CD8-positive, alpha-beta memory T cell (primary cell): ENCODE data around the gene ATP11A. TPM values are rescaled to one million over a fixed set of nuclear protein-coding genes. Genes with fewer than 3 reads are reported as not detected.

ENCODE experiments used
- CTCF ChIA-PET: fragments of 350-600 bp; sonication (Branson Sonifier 250); formaldehyde crosslinking; loops from one replicate; lab custom pipeline; 2021; ENCODE audit warnings: antibody characterized with exemption; lab: Charles Lee
- POLR2A ChIA-PET: fragments of 350-600 bp; sonication (Branson Sonifier 250); formaldehyde crosslinking; loops from one replicate; lab custom pipeline; 2021; ENCODE audit warnings: antibody characterized with exemption; lab: Charles Lee
- DNase-seq, 5 donors: peaks; one replicate each; pipeline versions ENCODE4 v3.0.0 to v3.0.0-alpha.2; 2020 to 2022; ENCODE audit warnings: mixed read lengths in 1 of 5
- H3K27ac ChIP-seq: one replicate; pipeline ENCODE4 v1.7.0; 2013; ENCODE audit warnings: low read depth, mild to moderate bottlenecking, low read length, moderate library complexity
- H3K27me3 ChIP-seq: 2 replicates; pipeline ENCODE4 v1.7.0; 2013; ENCODE audit warnings: low read length, mild to moderate bottlenecking; ENCODE audit not compliant: insufficient read depth, poor library complexity, severe bottlenecking
- H3K36me3 ChIP-seq: 2 replicates; pipeline ENCODE4 v1.7.0; 2013; ENCODE audit warnings: mild to moderate bottlenecking, low read length, moderate library complexity; ENCODE audit not compliant: insufficient read depth
- H3K4me1 ChIP-seq: 2 replicates; pipeline ENCODE4 v1.7.0; 2013; ENCODE audit warnings: mild to moderate bottlenecking, low read length, moderate library complexity; ENCODE audit not compliant: insufficient read depth
- H3K4me3 ChIP-seq: 2 replicates; pipeline ENCODE4 v1.7.0; 2013; ENCODE audit warnings: mild to moderate bottlenecking, low read length
- H3K9me3 ChIP-seq: 2 replicates; pipeline ENCODE4 v1.7.0; 2013; ENCODE audit warnings: mild to moderate bottlenecking, low read length
- H3K27ac Mint-ChIP-seq, 8 donors: one replicate each; pipeline ENCODE4 v1.8.0; 2020 to 2021; ENCODE audit warnings: mixed read lengths in 8 of 8, mild to moderate bottlenecking in 6 of 8, inconsistent platforms in 3 of 8, moderate library complexity in 3 of 8
- H3K27me3 Mint-ChIP-seq, 2 donors: one replicate each; pipeline ENCODE4 v1.8.0; 2020 to 2021; ENCODE audit warnings: mixed read lengths in 2 of 2, mild to moderate bottlenecking in 1 of 2, moderate library complexity in 1 of 2
- H3K36me3 Mint-ChIP-seq, 3 donors: one replicate each; pipeline ENCODE4 v1.8.0; 2020 to 2021; ENCODE audit warnings: mixed read lengths in 3 of 3, inconsistent platforms in 1 of 3, mild to moderate bottlenecking in 1 of 3
- H3K4me1 Mint-ChIP-seq, 3 donors: one replicate each; pipeline ENCODE4 v1.8.0; 2020 to 2021; ENCODE audit warnings: mixed read lengths in 3 of 3, inconsistent platforms in 1 of 3, mild to moderate bottlenecking in 1 of 3
- H3K4me3 Mint-ChIP-seq, 7 donors: one replicate each; pipeline ENCODE4 v1.8.0; 2020 to 2021; ENCODE audit warnings: mixed read lengths in 7 of 7, mild to moderate bottlenecking in 6 of 7, moderate library complexity in 4 of 7, inconsistent platforms in 2 of 7
- H3K9me3 Mint-ChIP-seq, 5 donors: one replicate each; pipeline ENCODE4 v1.8.0; 2020 to 2022; ENCODE audit warnings: mixed read lengths in 5 of 5, mild to moderate bottlenecking in 3 of 5, moderate library complexity in 2 of 5, inconsistent platforms in 1 of 5
- polyA plus RNA-seq: library from polyadenylated mRNA; unstranded; fragments of 300-500 nt; fragmentation: Illumina TruSeq; gene quantifications from one replicate; pipeline ENCODE4 v1.2.3, GENCODE V29; 2021
- total RNA-seq, 2 experiments: library from RNA; stranded (reverse); gene quantifications; one replicate each; pipeline ENCODE4 v1.2.3, GENCODE V29; 2021

The ATP11A gene
- total and polyA plus RNA-seq, 3 experiments from 2014 or later, result 4.5 to 34.6 (median 34.0) TPM

- no peaks in the 10 kb centered on the region for H3K4me1 Mint-ChIP-seq
- no peak overlapping the region for H3K27ac ChIP-seq
- H3K4me1 ChIP-seq, result no peaks in the 10 kb centered on the region
- no peaks in the 10 kb centered on the region for H3K9me3 ChIP-seq
- H3K4me3 Mint-ChIP-seq, result no peak overlapping the region
- POLR2A ChIA-PET, result no interaction called here
- H3K9me3 Mint-ChIP-seq, result peaks cover 0 to 1% (median 0%) of the 10 kb centered on the region in 5 donors
- CTCF ChIA-PET, result no interaction called here
- peaks cover 20% of the 10 kb centered on the region for H3K36me3 ChIP-seq
- H3K27me3 ChIP-seq, result no peaks in the 10 kb centered on the region
- H3K27ac Mint-ChIP-seq, result no peak overlapping the region
- no peak overlapping the region for H3K4me3 ChIP-seq
- H3K27me3 Mint-ChIP-seq, result no peaks in the 10 kb centered on the region
- DNase-seq, result no peak
- peaks cover 32 to 76% (median 43%) of the 10 kb centered on the region in 3 donors for H3K36me3 Mint-ChIP-seq
Observed at GRCh38 chr13:112818698-112819045, 128.8 kb downstream of the ATP11A start.

GRCh38 chr13:112819111-112819510 lies 129.3 kb downstream of the ATP11A start:
- peaks cover 0 to 1% (median 0%) of the 10 kb centered on the region in 5 donors for H3K9me3 Mint-ChIP-seq
- H3K4me3 Mint-ChIP-seq, result no peak overlapping the region
- CTCF ChIA-PET, result no interaction called here
- H3K4me3 ChIP-seq, result no peak overlapping the region
- no peaks in the 10 kb centered on the region for H3K4me1 Mint-ChIP-seq
- H3K27me3 Mint-ChIP-seq, result no peaks in the 10 kb centered on the region
- no peaks in the 10 kb centered on the region for H3K4me1 ChIP-seq
- no peaks in the 10 kb centered on the region for H3K9me3 ChIP-seq
- peak overlapping the region in 1 of 8 donors; percentile 14 for H3K27ac Mint-ChIP-seq
- no peak overlapping the region for H3K27ac ChIP-seq
- no peak for DNase-seq
- POLR2A ChIA-PET, result no interaction called here
- peaks cover 32 to 80% (median 47%) of the 10 kb centered on the region in 3 donors for H3K36me3 Mint-ChIP-seq
- H3K27me3 ChIP-seq, result no peaks in the 10 kb centered on the region
- H3K36me3 ChIP-seq, result peaks cover 20% of the 10 kb centered on the region

DNA sequence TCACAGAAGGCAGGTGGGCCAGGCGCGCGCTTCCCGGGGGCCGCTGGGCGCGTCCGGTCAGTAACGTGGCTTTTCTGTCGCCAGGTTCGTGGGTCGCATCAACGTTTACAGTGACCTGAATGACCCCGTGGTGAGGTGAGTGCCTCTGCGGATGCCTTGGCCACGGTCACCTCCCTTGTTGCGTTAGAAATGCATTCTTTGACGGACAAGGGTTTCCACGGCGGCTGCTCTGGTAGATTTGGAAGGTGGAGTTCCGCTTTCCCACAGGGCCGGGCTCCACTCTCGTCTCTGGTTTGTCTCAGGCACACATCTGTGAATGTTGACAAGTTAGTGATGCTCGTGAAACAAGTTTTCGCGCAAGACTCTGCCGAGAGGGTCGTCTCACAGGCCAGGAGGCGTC lies 130.0 kb downstream of the ATP11A start:
- Histone ChIP-seq H3K27me3 (no peaks in the 10 kb centered on the region), H3K4me3 (no peak overlapping the region), H3K9me3 (no peaks in the 10 kb centered on the region), H3K4me1 (no peaks in the 10 kb centered on the region), H3K27ac (no peak overlapping the region), H3K36me3 (peaks cover 20% of the 10 kb centered on the region)
- DNase-seq, result no peak
- H3K4me3 Mint-ChIP-seq, result no peak overlapping the region
- no peaks in the 10 kb centered on the region for H3K4me1 Mint-ChIP-seq
- peaks cover 30 to 83% (median 46%) of the 10 kb centered on the region in 3 donors for H3K36me3 Mint-ChIP-seq
- peaks cover 0 to 1% (median 0%) of the 10 kb centered on the region in 5 donors for H3K9me3 Mint-ChIP-seq
- CTCF ChIA-PET, result no interaction called here
- POLR2A ChIA-PET, result no interaction called here
- H3K27me3 Mint-ChIP-seq, result no peaks in the 10 kb centered on the region
- H3K27ac Mint-ChIP-seq, result no peak overlapping the region

DNA sequence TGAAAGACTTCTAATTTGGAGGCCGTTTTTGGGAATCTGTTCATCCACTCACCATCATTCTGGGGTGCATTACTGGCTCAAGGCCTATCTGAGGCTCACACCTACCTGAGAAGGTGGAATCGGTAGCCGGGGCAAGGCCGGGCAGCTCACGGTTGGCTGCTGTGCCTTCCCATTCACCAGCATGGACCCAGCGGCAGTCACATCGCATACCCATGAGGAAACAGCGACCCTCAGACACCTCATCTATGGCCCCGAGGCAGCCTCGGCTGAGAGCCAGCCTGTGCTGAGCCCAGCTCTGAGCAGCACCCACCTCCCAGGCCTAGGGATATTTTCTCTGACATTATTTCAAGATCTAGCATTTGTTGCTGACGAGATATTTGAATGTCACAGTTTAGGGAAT lies 130.5 kb downstream of the ATP11A start:
- Mint-ChIP-seq H3K27me3 (no peaks in the 10 kb centered on the region), H3K36me3 (peaks cover 25 to 84% (median 49%) of the 10 kb centered on the region in 3 donors), H3K4me1 (no peaks in the 10 kb centered on the region), H3K4me3 (no peak overlapping the region), H3K9me3 (peaks cover 0 to under 1% (median 0%) of the 10 kb centered on the region in 5 donors), H3K27ac (no peak overlapping the region)
- H3K9me3 ChIP-seq, result no peaks in the 10 kb centered on the region
- CTCF ChIA-PET, result no interaction called here
- no peak overlapping the region for H3K27ac ChIP-seq
- H3K4me1 ChIP-seq, result no peaks in the 10 kb centered on the region
- no peak overlapping the region for H3K4me3 ChIP-seq
- H3K36me3 ChIP-seq, result peaks cover 20% of the 10 kb centered on the region
- DNase-seq, result no peak
- no peaks in the 10 kb centered on the region for H3K27me3 ChIP-seq
- POLR2A ChIA-PET, result no interaction called here

GRCh38 chr13:112821340-112822055 lies 131.7 kb downstream of the ATP11A start:
- H3K27me3 Mint-ChIP-seq, result no peaks in the 10 kb centered on the region
- ChIA-PET CTCF (no interaction called here), POLR2A (no interaction called here)
- no peak overlapping the region for H3K4me3 ChIP-seq
- H3K36me3 Mint-ChIP-seq, result peaks cover 20 to 84% (median 45%) of the 10 kb centered on the region in 3 donors
- H3K9me3 Mint-ChIP-seq, result no peaks in the 10 kb centered on the region
- no peaks in the 10 kb centered on the region for H3K27me3 ChIP-seq
- no peaks in the 10 kb centered on the region for H3K9me3 ChIP-seq
- no peak overlapping the region for H3K27ac ChIP-seq
- H3K4me1 ChIP-seq, result no peaks in the 10 kb centered on the region
- H3K27ac Mint-ChIP-seq, result no peak overlapping the region
- peaks cover 18% of the 10 kb centered on the region for H3K36me3 ChIP-seq
- no peaks in the 10 kb centered on the region for H3K4me1 Mint-ChIP-seq
- no peak for DNase-seq
- H3K4me3 Mint-ChIP-seq, result no peak overlapping the region

GRCh38 chr13:112822851-112823250 lies 133.0 kb downstream of the ATP11A start:
- Histone ChIP-seq H3K9me3 (no peaks in the 10 kb centered on the region), H3K27ac (no peak overlapping the region), H3K4me3 (no peak overlapping the region), H3K27me3 (no peaks in the 10 kb centered on the region), H3K4me1 (no peaks in the 10 kb centered on the region), H3K36me3 (peaks cover 18% of the 10 kb centered on the region)
- ChIA-PET CTCF (no interaction called here), POLR2A (no interaction called here)
- no peak for DNase-seq
- Mint-ChIP-seq H3K9me3 (no peaks in the 10 kb centered on the region), H3K27ac (no peak overlapping the region), H3K4me3 (no peak overlapping the region), H3K27me3 (no peaks in the 10 kb centered on the region), H3K4me1 (no peaks in the 10 kb centered on the region), H3K36me3 (peaks cover 10 to 86% (median 41%) of the 10 kb centered on the region in 3 donors)

- Histone ChIP-seq H3K4me3 (no peak overlapping the region), H3K9me3 (no peaks in the 10 kb centered on the region), H3K27me3 (no peaks in the 10 kb centered on the region), H3K4me1 (no peaks in the 10 kb centered on the region), H3K27ac (no peak overlapping the region), H3K36me3 (peaks cover 12% of the 10 kb centered on the region)
- ChIA-PET CTCF (no interaction called here), POLR2A (no interaction called here)
- no peak overlapping the region for H3K27ac Mint-ChIP-seq
- no peaks in the 10 kb centered on the region for H3K9me3 Mint-ChIP-seq
- H3K4me3 Mint-ChIP-seq, result no peak overlapping the region
- no peaks in the 10 kb centered on the region for H3K4me1 Mint-ChIP-seq
- no peaks in the 10 kb centered on the region for H3K27me3 Mint-ChIP-seq
- DNase-seq, result no peak
- peaks cover 3 to 86% (median 38%) of the 10 kb centered on the region in 3 donors for H3K36me3 Mint-ChIP-seq
Observed at GRCh38 chr13:112824429-112824828, 134.6 kb downstream of the ATP11A start.

GRCh38 chr13:112825071-112825470 lies 135.2 kb downstream of the ATP11A start:
- Histone ChIP-seq H3K36me3 (peaks cover 12% of the 10 kb centered on the region), H3K27me3 (no peaks in the 10 kb centered on the region), H3K4me3 (no peak overlapping the region), H3K27ac (no peak overlapping the region), H3K4me1 (no peaks in the 10 kb centered on the region), H3K9me3 (no peaks in the 10 kb centered on the region)
- POLR2A ChIA-PET, result no interaction called here
- peak overlapping the region in 2 of 8 donors; percentile 47 to 68 for H3K27ac Mint-ChIP-seq
- peaks cover 3 to 82% (median 36%) of the 10 kb centered on the region in 3 donors for H3K36me3 Mint-ChIP-seq
- no peak for DNase-seq
- CTCF ChIA-PET, result no interaction called here
- no peaks in the 10 kb centered on the region for H3K9me3 Mint-ChIP-seq
- no peak overlapping the region for H3K4me3 Mint-ChIP-seq
- no peaks in the 10 kb centered on the region for H3K27me3 Mint-ChIP-seq
- H3K4me1 Mint-ChIP-seq, result no peaks in the 10 kb centered on the region
